Tibial nerve (tissue), 4 donors: ENCODE data around the gene RSPO3. TPM values are rescaled to one million over a fixed set of nuclear protein-coding genes. Genes with fewer than 3 reads are reported as not detected.

ENCODE experiments used
- DNase-seq, 2 donors: peaks; one replicate each; pipeline ENCODE4 v3.0.0-alpha.2; 2019; ENCODE audit warnings: low spot score in 2 of 2
- H3K27ac ChIP-seq, 4 donors: fragments of 200-600 bp; sonication (generic) in 3 of 4; one replicate each; pipeline ENCODE4 v1.5.1; 2017 to 2019; ENCODE audit warnings: mild to moderate bottlenecking in 1 of 4
- H3K27me3 ChIP-seq, 2 donors: fragments of 200-600 bp; sonication (generic) in 1 of 2; one replicate each; pipeline versions ENCODE4 v1.5.1 to v1.6.0; 2017 to 2019
- H3K36me3 ChIP-seq, 3 donors: fragments of 200-600 bp; sonication (generic); one replicate each; pipeline ENCODE4 v1.5.1; 2018 to 2019
- H3K4me1 ChIP-seq, 4 donors: fragments of 200-600 bp; sonication (generic) in 3 of 4; one replicate each; pipeline ENCODE4 v1.5.1; 2017 to 2019
- H3K4me3 ChIP-seq, 4 donors: fragments of 200-600 bp; sonication (generic) in 3 of 4; one replicate each; pipeline ENCODE4 v1.5.1; 2017 to 2019; ENCODE audit warnings: mild to moderate bottlenecking in 1 of 4, moderate library complexity in 1 of 4
- H3K9me3 ChIP-seq, 4 donors: fragments of 200-600 bp; sonication (generic) in 3 of 4; one replicate each; pipeline ENCODE4 v1.5.1; 2017 to 2019
- EP300 ChIP-seq, 2 donors: sonication (generic); formaldehyde crosslinking; IDR thresholded peaks; one replicate each; pipeline ENCODE4 v1.6.1; 2017; ENCODE audit warnings: antibody characterized with exemption in 2 of 2, mild to moderate bottlenecking in 1 of 2
- POLR2A ChIP-seq, 2 donors: fragments of 450-650 bp; IDR thresholded peaks; one replicate each; pipeline ENCODE4 v1.6.1; 2017; ENCODE audit warnings: antibody characterized with exemption in 2 of 2, mild to moderate bottlenecking in 2 of 2, moderate library complexity in 2 of 2
- WGBS, 2 donors: methylation state at CpG; one replicate each; pipeline ENCODE4 v1.1.5; 2018; 5-methylcytosine and 5-hydroxymethylcytosine counted together
- total RNA-seq, 4 donors: library from RNA; depleted of rRNA; stranded (reverse); fragments of >200 nt; gene quantifications; one replicate each; pipeline ENCODE4 v1.1.0, GENCODE V29; 2016
- TF ChIP-seq, protein P1 (sequence below), 5 experiments: fragments of 200-600 bp in 3 of 5; fragments of 450-650 bp in 2 of 5; sonication (generic) in 3 of 5; IDR thresholded peaks; one replicate each; pipeline ENCODE4 v1.5.1; 2016 to 2019; ENCODE audit warnings: antibody characterized with exemption in 5 of 5, mild to moderate bottlenecking in 3 of 5, moderate library complexity in 2 of 5

Gene RSPO3
- total RNA-seq, 4 donors from 2014 or later: 10.2 to 24.1 (median 19.6) TPM

DNA sequence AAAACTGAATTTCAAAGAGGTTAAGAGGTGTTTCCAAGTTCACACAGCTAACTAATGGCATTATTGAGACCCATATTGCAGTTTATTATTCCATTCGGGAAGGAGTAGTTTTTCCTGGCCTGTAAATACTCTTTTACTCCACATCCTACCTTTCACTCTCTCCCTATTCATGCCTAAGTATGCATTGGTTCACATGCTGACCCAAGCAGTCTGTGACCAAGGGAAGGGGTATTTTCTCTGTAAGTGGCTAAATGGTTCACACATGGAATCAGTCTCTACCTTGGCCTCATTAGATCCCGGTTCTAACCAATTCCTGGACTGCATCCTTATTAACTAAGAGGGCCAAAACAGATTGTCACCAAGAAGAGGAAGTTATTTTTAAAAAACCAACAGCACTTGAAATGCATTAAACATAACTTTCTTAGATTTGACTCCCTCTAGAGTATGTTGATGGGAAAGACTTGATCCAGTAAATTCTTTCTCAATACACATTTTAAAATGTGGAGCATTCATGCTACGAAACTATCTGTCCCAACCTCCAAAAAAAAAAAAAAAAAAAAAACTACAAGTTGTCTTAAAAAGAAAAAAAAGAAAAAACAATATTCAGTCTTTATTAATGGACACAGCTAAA lies 17.8 kb upstream of the RSPO3 start:
- Histone ChIP-seq H3K4me1 (no peaks in the 10 kb centered on the region), H3K27me3 (no peaks in the 10 kb centered on the region), H3K36me3 (no peaks in the 10 kb centered on the region), H3K4me3 (no peak overlapping the region), H3K27ac (no peak overlapping the region), H3K9me3 (no peaks in the 10 kb centered on the region)
- WGBS, 2 donors: 32 to 34% methylated on average over 3 of the region's 3 CpGs
- no peak for DNase-seq
- TF ChIP-seq, protein P1, sequence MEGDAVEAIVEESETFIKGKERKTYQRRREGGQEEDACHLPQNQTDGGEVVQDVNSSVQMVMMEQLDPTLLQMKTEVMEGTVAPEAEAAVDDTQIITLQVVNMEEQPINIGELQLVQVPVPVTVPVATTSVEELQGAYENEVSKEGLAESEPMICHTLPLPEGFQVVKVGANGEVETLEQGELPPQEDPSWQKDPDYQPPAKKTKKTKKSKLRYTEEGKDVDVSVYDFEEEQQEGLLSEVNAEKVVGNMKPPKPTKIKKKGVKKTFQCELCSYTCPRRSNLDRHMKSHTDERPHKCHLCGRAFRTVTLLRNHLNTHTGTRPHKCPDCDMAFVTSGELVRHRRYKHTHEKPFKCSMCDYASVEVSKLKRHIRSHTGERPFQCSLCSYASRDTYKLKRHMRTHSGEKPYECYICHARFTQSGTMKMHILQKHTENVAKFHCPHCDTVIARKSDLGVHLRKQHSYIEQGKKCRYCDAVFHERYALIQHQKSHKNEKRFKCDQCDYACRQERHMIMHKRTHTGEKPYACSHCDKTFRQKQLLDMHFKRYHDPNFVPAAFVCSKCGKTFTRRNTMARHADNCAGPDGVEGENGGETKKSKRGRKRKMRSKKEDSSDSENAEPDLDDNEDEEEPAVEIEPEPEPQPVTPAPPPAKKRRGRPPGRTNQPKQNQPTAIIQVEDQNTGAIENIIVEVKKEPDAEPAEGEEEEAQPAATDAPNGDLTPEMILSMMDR (IDR thresholded peaks at IDR 0.05): peak in 3 of 5 experiments; percentile 5 to 25 (median 15)
- no peak for TF ChIP-seq EP300 (IDR thresholded peaks at IDR 0.05)

DNA sequence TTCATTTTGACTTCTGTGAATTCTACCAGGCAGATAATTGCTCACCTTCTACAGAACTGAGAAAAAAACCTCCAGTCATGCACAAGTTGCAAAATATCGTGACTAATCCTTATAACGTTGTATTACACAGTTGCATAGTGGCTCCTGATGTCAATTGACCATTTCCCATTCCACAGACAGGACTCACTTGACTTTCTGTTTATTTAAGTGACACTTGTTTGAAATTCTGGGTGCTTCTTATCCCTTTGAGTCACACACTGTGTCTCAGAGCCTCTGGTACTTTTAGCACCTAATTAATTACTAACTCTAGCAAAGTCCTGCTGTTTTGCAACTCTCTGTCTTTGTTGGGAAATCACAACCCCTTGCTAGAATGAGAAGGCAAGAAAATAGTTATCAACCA lies 16.2 kb upstream of the RSPO3 start:
- DNase-seq: no peak
- Histone ChIP-seq H3K27me3 (no peaks in the 10 kb centered on the region), H3K4me1 (no peaks in the 10 kb centered on the region), H3K36me3 (no peaks in the 10 kb centered on the region), H3K4me3 (no peak overlapping the region), H3K9me3 (no peaks in the 10 kb centered on the region), H3K27ac (no peak overlapping the region)
- WGBS, 2 donors: 47 to 69% methylated on average over 2 of the region's 2 CpGs
- TF ChIP-seq, protein P1 (IDR thresholded peaks at IDR 0.05): no peak
- TF ChIP-seq POLR2A (IDR thresholded peaks at IDR 0.05) (no peak), EP300 (IDR thresholded peaks at IDR 0.05) (peak in 1 of 2 donors; percentile 32)

DNA sequence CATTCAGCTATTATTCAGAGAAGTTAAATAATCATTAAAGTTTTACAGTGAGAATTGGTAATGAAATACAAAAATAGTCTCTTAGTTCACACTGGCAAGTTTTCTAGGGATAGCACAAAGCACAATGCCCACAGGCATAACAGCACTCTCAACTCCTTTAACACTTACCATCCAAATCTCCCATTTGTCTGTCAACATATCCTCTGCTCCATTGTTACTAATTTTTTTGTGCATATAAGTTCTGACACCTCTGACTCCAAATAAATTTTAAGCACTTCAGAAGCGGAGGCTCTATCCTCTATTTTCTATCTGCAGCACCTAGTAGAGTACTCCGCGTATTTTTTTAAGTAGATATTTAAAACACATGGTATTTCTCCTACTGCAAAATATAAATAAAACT lies 15.6 kb upstream of the RSPO3 start:
- Histone ChIP-seq H3K36me3 (no peaks in the 10 kb centered on the region), H3K4me3 (no peak overlapping the region), H3K9me3 (no peaks in the 10 kb centered on the region), H3K27me3 (no peaks in the 10 kb centered on the region), H3K4me1 (no peaks in the 10 kb centered on the region), H3K27ac (no peak overlapping the region)
- no peak for DNase-seq
- TF ChIP-seq, protein P1 (IDR thresholded peaks at IDR 0.05): no peak
- TF ChIP-seq POLR2A (IDR thresholded peaks at IDR 0.05) (no peak), EP300 (IDR thresholded peaks at IDR 0.05) (no peak)
- WGBS, 2 donors: 95 to 97% methylated on average over 3 of the region's 3 CpGs

DNA sequence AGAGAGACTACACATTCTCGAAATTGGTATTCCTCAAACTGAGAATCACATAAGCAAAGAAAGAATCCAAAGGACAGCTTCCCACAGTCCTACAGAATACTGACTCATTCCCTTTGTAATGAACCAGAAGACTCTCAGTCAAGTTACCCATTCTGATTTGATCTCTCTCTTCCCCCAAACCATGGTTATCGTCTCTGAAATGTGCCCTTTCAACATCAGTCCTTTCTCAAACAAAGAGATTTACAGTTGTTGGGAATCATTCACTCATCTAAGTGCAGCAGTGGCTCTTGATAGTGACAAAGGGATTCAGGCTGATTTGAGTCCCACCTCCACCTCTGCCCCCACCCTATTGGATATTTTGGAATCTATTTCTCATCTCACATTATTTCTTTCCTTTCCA lies 15.0 kb upstream of the RSPO3 start:
- H3K4me3 ChIP-seq: no peak overlapping the region
- H3K4me1 ChIP-seq: no peaks in the 10 kb centered on the region
- no peaks in the 10 kb centered on the region for H3K36me3 ChIP-seq
- H3K27me3 ChIP-seq: no peaks in the 10 kb centered on the region
- no peaks in the 10 kb centered on the region for H3K9me3 ChIP-seq
- DNase-seq: no peak
- no peak overlapping the region for H3K27ac ChIP-seq
- 53 to 62% methylated on average over 2 of the region's 2 CpGs for WGBS, 2 donors
- TF ChIP-seq POLR2A (IDR thresholded peaks at IDR 0.05) (no peak), EP300 (IDR thresholded peaks at IDR 0.05) (no peak)
- TF ChIP-seq, protein P1 (IDR thresholded peaks at IDR 0.05): no peak

DNA sequence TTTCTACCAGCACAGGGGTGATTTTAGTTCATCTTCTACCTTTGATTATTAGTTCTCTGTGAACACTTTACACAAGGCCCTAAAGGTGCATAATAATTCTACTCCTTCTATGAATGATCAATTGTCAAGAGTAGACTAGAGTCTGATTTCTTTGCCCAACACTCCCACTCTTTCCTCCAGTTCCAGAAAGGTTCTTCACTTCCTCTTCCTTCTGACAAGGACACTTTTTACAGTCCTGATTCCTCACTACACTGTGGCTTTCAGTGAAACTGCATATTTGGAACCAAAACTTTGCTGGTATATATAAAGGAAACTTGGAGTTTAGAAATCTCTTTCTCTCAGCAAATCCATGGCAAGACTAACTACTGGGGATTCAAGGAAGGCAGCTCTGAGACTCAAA lies 10.6 kb upstream of the RSPO3 start:
- DNase-seq: no peak
- Histone ChIP-seq H3K9me3 (no peaks in the 10 kb centered on the region), H3K27me3 (no peaks in the 10 kb centered on the region), H3K4me3 (no peak overlapping the region), H3K4me1 (no peaks in the 10 kb centered on the region), H3K27ac (no peak overlapping the region), H3K36me3 (no peaks in the 10 kb centered on the region)
- TF ChIP-seq, protein P1 (IDR thresholded peaks at IDR 0.05): no peak
- TF ChIP-seq POLR2A (IDR thresholded peaks at IDR 0.05) (no peak), EP300 (IDR thresholded peaks at IDR 0.05) (no peak)
